ENCODE results near the gene TUBB3. TPM values are rescaled to one million over a fixed set of nuclear protein-coding genes. Genes with fewer than 3 reads are reported as not detected.

TUBB3 gene
- total RNA-seq, 1 experiment from 2014 or later = 209 TPM

DNA sequence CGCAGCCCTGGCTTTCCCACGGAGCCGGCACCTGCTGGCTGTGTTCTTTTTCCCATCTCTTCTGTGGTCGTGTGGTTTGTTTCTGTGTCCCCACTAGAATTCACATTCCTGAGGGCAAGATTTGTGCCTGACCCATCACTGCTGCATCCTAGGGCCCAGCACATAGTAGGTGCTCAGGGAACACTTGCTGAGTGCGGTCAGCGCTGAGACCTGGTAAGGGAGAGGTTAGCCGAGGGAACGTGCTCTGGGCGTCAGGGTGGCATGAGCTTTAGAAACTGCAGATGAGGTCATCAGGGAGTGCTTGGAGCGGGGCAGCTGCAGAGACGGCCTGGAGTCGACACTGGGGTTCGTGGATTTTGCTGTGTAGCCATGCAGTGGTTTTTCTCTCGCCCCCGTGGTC lies 31.3 kb downstream of the TUBB3 start:
- DNase-seq (ENCODE audit: low spot score) = no peak
- H3K4me3 Mint-ChIP-seq = no peak overlapping the region
- POLR2A ChIA-PET = no interaction called here
- H3K27ac Mint-ChIP-seq = no peak overlapping the region
- CTCF ChIA-PET = no interaction called here
- TF ChIP-seq, protein P1, sequence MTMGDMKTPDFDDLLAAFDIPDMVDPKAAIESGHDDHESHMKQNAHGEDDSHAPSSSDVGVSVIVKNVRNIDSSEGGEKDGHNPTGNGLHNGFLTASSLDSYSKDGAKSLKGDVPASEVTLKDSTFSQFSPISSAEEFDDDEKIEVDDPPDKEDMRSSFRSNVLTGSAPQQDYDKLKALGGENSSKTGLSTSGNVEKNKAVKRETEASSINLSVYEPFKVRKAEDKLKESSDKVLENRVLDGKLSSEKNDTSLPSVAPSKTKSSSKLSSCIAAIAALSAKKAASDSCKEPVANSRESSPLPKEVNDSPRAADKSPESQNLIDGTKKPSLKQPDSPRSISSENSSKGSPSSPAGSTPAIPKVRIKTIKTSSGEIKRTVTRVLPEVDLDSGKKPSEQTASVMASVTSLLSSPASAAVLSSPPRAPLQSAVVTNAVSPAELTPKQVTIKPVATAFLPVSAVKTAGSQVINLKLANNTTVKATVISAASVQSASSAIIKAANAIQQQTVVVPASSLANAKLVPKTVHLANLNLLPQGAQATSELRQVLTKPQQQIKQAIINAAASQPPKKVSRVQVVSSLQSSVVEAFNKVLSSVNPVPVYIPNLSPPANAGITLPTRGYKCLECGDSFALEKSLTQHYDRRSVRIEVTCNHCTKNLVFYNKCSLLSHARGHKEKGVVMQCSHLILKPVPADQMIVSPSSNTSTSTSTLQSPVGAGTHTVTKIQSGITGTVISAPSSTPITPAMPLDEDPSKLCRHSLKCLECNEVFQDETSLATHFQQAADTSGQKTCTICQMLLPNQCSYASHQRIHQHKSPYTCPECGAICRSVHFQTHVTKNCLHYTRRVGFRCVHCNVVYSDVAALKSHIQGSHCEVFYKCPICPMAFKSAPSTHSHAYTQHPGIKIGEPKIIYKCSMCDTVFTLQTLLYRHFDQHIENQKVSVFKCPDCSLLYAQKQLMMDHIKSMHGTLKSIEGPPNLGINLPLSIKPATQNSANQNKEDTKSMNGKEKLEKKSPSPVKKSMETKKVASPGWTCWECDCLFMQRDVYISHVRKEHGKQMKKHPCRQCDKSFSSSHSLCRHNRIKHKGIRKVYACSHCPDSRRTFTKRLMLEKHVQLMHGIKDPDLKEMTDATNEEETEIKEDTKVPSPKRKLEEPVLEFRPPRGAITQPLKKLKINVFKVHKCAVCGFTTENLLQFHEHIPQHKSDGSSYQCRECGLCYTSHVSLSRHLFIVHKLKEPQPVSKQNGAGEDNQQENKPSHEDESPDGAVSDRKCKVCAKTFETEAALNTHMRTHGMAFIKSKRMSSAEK (CRISPR knock-in tag; IDR thresholded peaks at IDR 0.05; ENCODE audit: borderline replicate concordance) = no peak
- TF ChIP-seq HMGA2 (CRISPR knock-in tag; IDR thresholded peaks at IDR 0.05) (no peak), TCF7 (CRISPR knock-in tag; IDR thresholded peaks at IDR 0.05; ENCODE audit: low read depth) (no peak), EMX1 (CRISPR knock-in tag; IDR thresholded peaks at IDR 0.05) (no peak), TP53 (CRISPR knock-in tag; IDR thresholded peaks at IDR 0.05) (no peak), TEAD1 (CRISPR knock-in tag; IDR thresholded peaks at IDR 0.05) (no peak), FOXK1 (CRISPR knock-in tag; IDR thresholded peaks at IDR 0.05) (no peak), NFE2L1 (CRISPR knock-in tag; IDR thresholded peaks at IDR 0.05) (no peak), SMAD3 (CRISPR knock-in tag; IDR thresholded peaks at IDR 0.05; ENCODE audit: borderline replicate concordance) (no peak), SP1 (CRISPR knock-in tag; conservative IDR thresholded peaks at IDR 0.05) (no peak), NR3C1 (CRISPR knock-in tag; conservative IDR thresholded peaks at IDR 0.05; ENCODE audit: low read depth) (no peak)
- TF ChIP-seq, protein P2, sequence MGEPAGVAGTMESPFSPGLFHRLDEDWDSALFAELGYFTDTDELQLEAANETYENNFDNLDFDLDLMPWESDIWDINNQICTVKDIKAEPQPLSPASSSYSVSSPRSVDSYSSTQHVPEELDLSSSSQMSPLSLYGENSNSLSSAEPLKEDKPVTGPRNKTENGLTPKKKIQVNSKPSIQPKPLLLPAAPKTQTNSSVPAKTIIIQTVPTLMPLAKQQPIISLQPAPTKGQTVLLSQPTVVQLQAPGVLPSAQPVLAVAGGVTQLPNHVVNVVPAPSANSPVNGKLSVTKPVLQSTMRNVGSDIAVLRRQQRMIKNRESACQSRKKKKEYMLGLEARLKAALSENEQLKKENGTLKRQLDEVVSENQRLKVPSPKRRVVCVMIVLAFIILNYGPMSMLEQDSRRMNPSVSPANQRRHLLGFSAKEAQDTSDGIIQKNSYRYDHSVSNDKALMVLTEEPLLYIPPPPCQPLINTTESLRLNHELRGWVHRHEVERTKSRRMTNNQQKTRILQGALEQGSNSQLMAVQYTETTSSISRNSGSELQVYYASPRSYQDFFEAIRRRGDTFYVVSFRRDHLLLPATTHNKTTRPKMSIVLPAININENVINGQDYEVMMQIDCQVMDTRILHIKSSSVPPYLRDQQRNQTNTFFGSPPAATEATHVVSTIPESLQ (CRISPR knock-in tag; IDR thresholded peaks at IDR 0.05) = no peak
- TF ChIP-seq, protein P3, sequence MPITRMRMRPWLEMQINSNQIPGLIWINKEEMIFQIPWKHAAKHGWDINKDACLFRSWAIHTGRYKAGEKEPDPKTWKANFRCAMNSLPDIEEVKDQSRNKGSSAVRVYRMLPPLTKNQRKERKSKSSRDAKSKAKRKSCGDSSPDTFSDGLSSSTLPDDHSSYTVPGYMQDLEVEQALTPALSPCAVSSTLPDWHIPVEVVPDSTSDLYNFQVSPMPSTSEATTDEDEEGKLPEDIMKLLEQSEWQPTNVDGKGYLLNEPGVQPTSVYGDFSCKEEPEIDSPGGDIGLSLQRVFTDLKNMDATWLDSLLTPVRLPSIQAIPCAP (CRISPR knock-in tag; IDR thresholded peaks at IDR 0.05) = no peak
- TF ChIP-seq, protein P4, sequence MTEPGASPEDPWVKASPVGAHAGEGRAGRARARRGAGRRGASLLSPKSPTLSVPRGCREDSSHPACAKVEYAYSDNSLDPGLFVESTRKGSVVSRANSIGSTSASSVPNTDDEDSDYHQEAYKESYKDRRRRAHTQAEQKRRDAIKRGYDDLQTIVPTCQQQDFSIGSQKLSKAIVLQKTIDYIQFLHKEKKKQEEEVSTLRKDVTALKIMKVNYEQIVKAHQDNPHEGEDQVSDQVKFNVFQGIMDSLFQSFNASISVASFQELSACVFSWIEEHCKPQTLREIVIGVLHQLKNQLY (CRISPR knock-in tag; IDR thresholded peaks at IDR 0.05) = no peak
- TF ChIP-seq, protein P5, sequence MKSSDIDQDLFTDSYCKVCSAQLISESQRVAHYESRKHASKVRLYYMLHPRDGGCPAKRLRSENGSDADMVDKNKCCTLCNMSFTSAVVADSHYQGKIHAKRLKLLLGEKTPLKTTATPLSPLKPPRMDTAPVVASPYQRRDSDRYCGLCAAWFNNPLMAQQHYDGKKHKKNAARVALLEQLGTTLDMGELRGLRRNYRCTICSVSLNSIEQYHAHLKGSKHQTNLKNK (CRISPR knock-in tag; IDR thresholded peaks at IDR 0.05) = no peak
- TF ChIP-seq, protein P6, sequence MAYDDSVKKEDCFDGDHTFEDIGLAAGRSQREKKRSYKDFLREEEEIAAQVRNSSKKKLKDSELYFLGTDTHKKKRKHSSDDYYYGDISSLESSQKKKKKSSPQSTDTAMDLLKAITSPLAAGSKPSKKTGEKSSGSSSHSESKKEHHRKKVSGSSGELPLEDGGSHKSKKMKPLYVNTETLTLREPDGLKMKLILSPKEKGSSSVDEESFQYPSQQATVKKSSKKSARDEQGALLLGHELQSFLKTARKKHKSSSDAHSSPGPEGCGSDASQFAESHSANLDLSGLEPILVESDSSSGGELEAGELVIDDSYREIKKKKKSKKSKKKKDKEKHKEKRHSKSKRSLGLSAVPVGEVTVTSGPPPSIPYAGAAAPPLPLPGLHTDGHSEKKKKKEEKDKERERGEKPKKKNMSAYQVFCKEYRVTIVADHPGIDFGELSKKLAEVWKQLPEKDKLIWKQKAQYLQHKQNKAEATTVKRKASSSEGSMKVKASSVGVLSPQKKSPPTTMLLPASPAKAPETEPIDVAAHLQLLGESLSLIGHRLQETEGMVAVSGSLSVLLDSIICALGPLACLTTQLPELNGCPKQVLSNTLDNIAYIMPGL (CRISPR knock-in tag; IDR thresholded peaks at IDR 0.05) = no peak
- TF ChIP-seq, protein P7, sequence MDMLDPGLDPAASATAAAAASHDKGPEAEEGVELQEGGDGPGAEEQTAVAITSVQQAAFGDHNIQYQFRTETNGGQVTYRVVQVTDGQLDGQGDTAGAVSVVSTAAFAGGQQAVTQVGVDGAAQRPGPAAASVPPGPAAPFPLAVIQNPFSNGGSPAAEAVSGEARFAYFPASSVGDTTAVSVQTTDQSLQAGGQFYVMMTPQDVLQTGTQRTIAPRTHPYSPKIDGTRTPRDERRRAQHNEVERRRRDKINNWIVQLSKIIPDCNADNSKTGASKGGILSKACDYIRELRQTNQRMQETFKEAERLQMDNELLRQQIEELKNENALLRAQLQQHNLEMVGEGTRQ (CRISPR knock-in tag; IDR thresholded peaks at IDR 0.05) = no peak
- ATAC-seq = no peak
- H3K27me3 Mint-ChIP-seq (ENCODE audit: low read depth) = peaks cover 9% of the 10 kb centered on the region
- peaks cover 22% of the 10 kb centered on the region for H3K36me3 Mint-ChIP-seq
- H3K4me1 Mint-ChIP-seq = peaks cover 5% of the 10 kb centered on the region
- peaks cover 3% of the 10 kb centered on the region; the same call in 1 of the 2 replicates for H3K9me3 Mint-ChIP-seq

Data from WTC11 (cell line).